ENCODE results near the gene RASGEF1B.
"Not testable (repeated sequence)": the region's sequence is repeated elsewhere in the genome, so short reads cannot be mapped to it uniquely, and the experiment has no call there.

The RASGEF1B gene

GRCh38 chr4:81408341-81408740 lies 63.4 kb downstream of the RASGEF1B start:
- no peak for DNase-seq
- Histone ChIP-seq H3K4me1 (no peaks in the 10 kb centered on the region), H3K4me3 (ENCODE audit: low read depth, low read length) (no peak overlapping the region), H3K36me3 (no peaks in the 10 kb centered on the region), H3K9me3 (no peaks in the 10 kb centered on the region), H3K27me3 (no peaks in the 10 kb centered on the region)
- TF ChIP-seq CTCF (IDR thresholded peaks at IDR 0.05; ENCODE audit: low read depth, low read length), result no peak

GRCh38 chr4:81407726-81408125 lies 64.0 kb downstream of the RASGEF1B start:
- Histone ChIP-seq H3K4me3 (ENCODE audit: low read depth, low read length) (no peak overlapping the region), H3K9me3 (no peaks in the 10 kb centered on the region), H3K36me3 (no peaks in the 10 kb centered on the region), H3K4me1 (no peaks in the 10 kb centered on the region), H3K27me3 (no peaks in the 10 kb centered on the region)
- no peak for DNase-seq
- TF ChIP-seq CTCF (IDR thresholded peaks at IDR 0.05; ENCODE audit: low read depth, low read length), result no peak

- H3K4me3 ChIP-seq (ENCODE audit: low read depth, low read length); DNase-seq; H3K27me3 ChIP-seq; H3K4me1 ChIP-seq; H3K36me3 ChIP-seq; H3K9me3 ChIP-seq: not testable (repeated sequence)
Measured at GRCh38 chr4:81406481-81406880, 65.2 kb downstream of the RASGEF1B start.

GRCh38 chr4:81405900-81406401 lies 65.8 kb downstream of the RASGEF1B start:
- Histone ChIP-seq H3K4me3 (ENCODE audit: low read depth, low read length) (no peak overlapping the region), H3K9me3 (no peaks in the 10 kb centered on the region), H3K4me1 (no peaks in the 10 kb centered on the region), H3K27me3 (no peaks in the 10 kb centered on the region), H3K36me3 (no peaks in the 10 kb centered on the region)
- TF ChIP-seq CTCF (IDR thresholded peaks at IDR 0.05; ENCODE audit: low read depth, low read length), result peak; percentile 79
- peak; percentile 49 for DNase-seq

GRCh38 chr4:81404741-81405140 lies 67.0 kb downstream of the RASGEF1B start:
- no peaks in the 10 kb centered on the region for H3K27me3 ChIP-seq
- TF ChIP-seq CTCF (IDR thresholded peaks at IDR 0.05; ENCODE audit: low read depth, low read length), result no peak
- no peaks in the 10 kb centered on the region for H3K9me3 ChIP-seq
- H3K36me3 ChIP-seq, result no peaks in the 10 kb centered on the region
- H3K4me1 ChIP-seq, result no peaks in the 10 kb centered on the region
- no peak for DNase-seq
- H3K4me3 ChIP-seq (ENCODE audit: low read depth, low read length), result no peak overlapping the region

GRCh38 chr4:81404294-81404693 lies 67.4 kb downstream of the RASGEF1B start:
- TF ChIP-seq CTCF (IDR thresholded peaks at IDR 0.05; ENCODE audit: low read depth, low read length), result no peak
- Histone ChIP-seq H3K4me3 (ENCODE audit: low read depth, low read length) (no peak overlapping the region), H3K27me3 (no peaks in the 10 kb centered on the region), H3K4me1 (no peaks in the 10 kb centered on the region), H3K36me3 (no peaks in the 10 kb centered on the region), H3K9me3 (no peaks in the 10 kb centered on the region)
- no peak for DNase-seq
